WTC11 (cell line): Measurements from ENCODE around the gene LRRN4. TPM values are rescaled to one million over a fixed set of nuclear protein-coding genes. Genes with fewer than 3 reads are reported as not detected.

ENCODE experiments used
- ATAC-seq: fragments of 200-7000 bp; cut with Tn5 transposase; 2 replicates; pipeline ENCODE4 v1.10.0; 2021; ENCODE audit warnings: mild to moderate bottlenecking, moderate library complexity
- CTCF ChIA-PET: fragments of 300-600 bp; sonication (Branson Sonifier 250); formaldehyde crosslinking; loops from one replicate; lab custom pipeline; 2021; ENCODE audit warnings: antibody characterized with exemption; lab: Charles Lee
- POLR2A ChIA-PET: fragments of 350-600 bp; sonication (Branson Sonifier 250); formaldehyde crosslinking; loops from one replicate; lab custom pipeline; 2021; ENCODE audit warnings: antibody characterized with exemption; lab: Charles Lee
- DNase-seq: peaks from one replicate; pipeline ENCODE4 v3.0.0; 2021; ENCODE audit warnings: low spot score
- H3K27ac Mint-ChIP-seq: 2 replicates; pipeline ENCODE4 v1.8.0; 2021; ENCODE audit warnings: mixed read lengths
- H3K27me3 Mint-ChIP-seq: 2 replicates; pipeline ENCODE4 v1.8.0; 2021; ENCODE audit warnings: low read depth, mild to moderate bottlenecking, moderate library complexity, mixed read lengths
- H3K36me3 Mint-ChIP-seq: 2 replicates; pipeline ENCODE4 v1.8.0; 2021; ENCODE audit warnings: mixed read lengths
- H3K4me1 Mint-ChIP-seq: 2 replicates; pipeline ENCODE4 v1.8.0; 2022; ENCODE audit warnings: mixed read lengths
- H3K4me3 Mint-ChIP-seq: 2 replicates; pipeline ENCODE4 v1.8.0; 2021; ENCODE audit warnings: mild to moderate bottlenecking, moderate library complexity, mixed read lengths
- H3K9me3 Mint-ChIP-seq: 2 replicates; pipeline ENCODE4 v1.8.0; 2021; ENCODE audit warnings: mixed read lengths
- ELF4 ChIP-seq: sonication (generic); formaldehyde crosslinking; IDR thresholded peaks from 2 replicates; pipeline ENCODE4 v1.8.1; 2022; ENCODE audit warnings: low read depth, mild to moderate bottlenecking, moderate library complexity, missing genetic modification reagents
- IRF2 ChIP-seq: sonication (generic); formaldehyde crosslinking; IDR thresholded peaks from 2 replicates; pipeline ENCODE4 v1.8.0; 2022; ENCODE audit warnings: low read depth, missing genetic modification reagents, borderline replicate concordance
- JUN ChIP-seq: sonication (generic); formaldehyde crosslinking; IDR thresholded peaks from 2 replicates; pipeline ENCODE4 v1.8.0; 2023; ENCODE audit warnings: mild to moderate bottlenecking, missing genetic modification reagents
- OVOL2 ChIP-seq: fragments of 250-450 bp; sonication (Bioruptor Pico); IDR thresholded peaks from 2 replicates; pipeline ENCODE4 v1.9.0; 2021; ENCODE audit warnings: mild to moderate bottlenecking, borderline replicate concordance
- RORB ChIP-seq: fragments of 250-450 bp; sonication (Bioruptor Pico); IDR thresholded peaks from 2 replicates; pipeline ENCODE4 v1.9.0; 2021; ENCODE audit warnings: mild to moderate bottlenecking
- SMAD4 ChIP-seq: sonication (generic); formaldehyde crosslinking; IDR thresholded peaks from 2 replicates; pipeline ENCODE4 v1.8.0; 2022; ENCODE audit warnings: mild to moderate bottlenecking, missing genetic modification reagents
- ZBTB21 ChIP-seq: sonication (generic); formaldehyde crosslinking; IDR thresholded peaks from 2 replicates; pipeline ENCODE4 v1.8.1; 2023; ENCODE audit warnings: mild to moderate bottlenecking, missing genetic modification reagents, borderline replicate concordance
- ZBTB43 ChIP-seq: sonication (generic); formaldehyde crosslinking; IDR thresholded peaks from 2 replicates; pipeline ENCODE4 v1.8.1; 2023; ENCODE audit warnings: mild to moderate bottlenecking, missing genetic modification reagents
- ZNF232 ChIP-seq: sonication (generic); formaldehyde crosslinking; IDR thresholded peaks from 2 replicates; pipeline ENCODE4 v1.8.0; 2022; ENCODE audit warnings: mild to moderate bottlenecking, missing genetic modification reagents
- ZNF396 ChIP-seq: fragments of 250-450 bp; sonication (Bioruptor Pico); IDR thresholded peaks from 2 replicates; pipeline ENCODE4 v1.8.0; 2021; ENCODE audit warnings: mild to moderate bottlenecking, moderate library complexity, borderline replicate concordance
- ZNF512 ChIP-seq: sonication (generic); formaldehyde crosslinking; IDR thresholded peaks from 2 replicates; pipeline ENCODE4 v1.8.1; 2022; ENCODE audit warnings: missing genetic modification reagents, borderline replicate concordance
- ZNF671 ChIP-seq: fragments of 250-450 bp; sonication (Bioruptor Pico); IDR thresholded peaks from 2 replicates; pipeline ENCODE4 v1.8.0; 2021; ENCODE audit warnings: mild to moderate bottlenecking
- total RNA-seq: library from RNA; stranded (reverse); gene quantifications from 3 replicates; pipeline ENCODE4 v1.2.3, GENCODE V29; 2021
- TF ChIP-seq, protein P1 (sequence below): sonication (generic); formaldehyde crosslinking; IDR thresholded peaks from 2 replicates; pipeline ENCODE4 v1.8.1; 2022; ENCODE audit warnings: low read depth, mild to moderate bottlenecking, moderate library complexity, missing genetic modification reagents, borderline replicate concordance
- TF ChIP-seq, protein P2 (sequence below): sonication (generic); formaldehyde crosslinking; IDR thresholded peaks from 2 replicates; pipeline ENCODE4 v1.8.0; 2023; ENCODE audit warnings: missing genetic modification reagents, mild to moderate bottlenecking, borderline replicate concordance
- TF ChIP-seq, protein P3 (sequence below): sonication (generic); formaldehyde crosslinking; IDR thresholded peaks from 2 replicates; pipeline ENCODE4 v1.8.1; 2023; ENCODE audit warnings: mild to moderate bottlenecking, missing genetic modification reagents

LRRN4 gene
- total RNA-seq, 1 experiment from 2014 or later = 0.48 TPM

- Mint-ChIP-seq H3K27me3 (no peaks in the 10 kb centered on the region), H3K4me1 (no peaks in the 10 kb centered on the region), H3K4me3 (no peak overlapping the region), H3K27ac (no peak overlapping the region), H3K36me3 (no peaks in the 10 kb centered on the region; the same call in 1 of the 2 replicates), H3K9me3 (no peaks in the 10 kb centered on the region)
- TF ChIP-seq ZNF671 (no peak), ELF4 (CRISPR knock-in tag) (no peak), RORB (CRISPR knock-in tag) (no peak)
- CTCF ChIA-PET = no interaction called here
- POLR2A ChIA-PET = no interaction called here
- no peak for DNase-seq
- ATAC-seq = no peak
Observed at GRCh38 chr20:6067763-6068318, 14.0 kb upstream of the LRRN4 start.

GRCh38 chr20:6066582-6066981, 12.7 kb upstream of the LRRN4 start:
- H3K36me3 Mint-ChIP-seq = no peaks in the 10 kb centered on the region

GRCh38 chr20:6061544-6061943, 7.7 kb upstream of the LRRN4 start:
- H3K27ac Mint-ChIP-seq = no peak overlapping the region
- no peak overlapping the region for H3K4me3 Mint-ChIP-seq
- DNase-seq (no peak), ATAC-seq (no peak)
- H3K27me3 Mint-ChIP-seq = peaks cover 13% of the 10 kb centered on the region; the same call in 1 of the 2 replicates
- POLR2A ChIA-PET = no interaction called here
- H3K4me1 Mint-ChIP-seq = peaks cover 2% of the 10 kb centered on the region; the same call in 1 of the 2 replicates
- H3K36me3 Mint-ChIP-seq = no peaks in the 10 kb centered on the region
- CTCF ChIA-PET = interaction anchor here (0.6 kb wide), 1 partner anchor 19 kb away, joined by 3 read pairs; no protein-coding TSS in a partner anchor
- H3K9me3 Mint-ChIP-seq = no peaks in the 10 kb centered on the region
- TF ChIP-seq OVOL2 (CRISPR knock-in tag) = no peak
- no peak for TF ChIP-seq ZBTB21 (CRISPR knock-in tag)
- TF ChIP-seq, protein P1, sequence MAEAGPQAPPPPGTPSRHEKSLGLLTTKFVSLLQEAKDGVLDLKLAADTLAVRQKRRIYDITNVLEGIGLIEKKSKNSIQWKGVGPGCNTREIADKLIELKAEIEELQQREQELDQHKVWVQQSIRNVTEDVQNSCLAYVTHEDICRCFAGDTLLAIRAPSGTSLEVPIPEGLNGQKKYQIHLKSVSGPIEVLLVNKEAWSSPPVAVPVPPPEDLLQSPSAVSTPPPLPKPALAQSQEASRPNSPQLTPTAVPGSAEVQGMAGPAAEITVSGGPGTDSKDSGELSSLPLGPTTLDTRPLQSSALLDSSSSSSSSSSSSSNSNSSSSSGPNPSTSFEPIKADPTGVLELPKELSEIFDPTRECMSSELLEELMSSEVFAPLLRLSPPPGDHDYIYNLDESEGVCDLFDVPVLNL (CRISPR knock-in tag) = no peak
- TF ChIP-seq ZBTB43 (CRISPR knock-in tag) = no peak
- TF ChIP-seq, protein P2, sequence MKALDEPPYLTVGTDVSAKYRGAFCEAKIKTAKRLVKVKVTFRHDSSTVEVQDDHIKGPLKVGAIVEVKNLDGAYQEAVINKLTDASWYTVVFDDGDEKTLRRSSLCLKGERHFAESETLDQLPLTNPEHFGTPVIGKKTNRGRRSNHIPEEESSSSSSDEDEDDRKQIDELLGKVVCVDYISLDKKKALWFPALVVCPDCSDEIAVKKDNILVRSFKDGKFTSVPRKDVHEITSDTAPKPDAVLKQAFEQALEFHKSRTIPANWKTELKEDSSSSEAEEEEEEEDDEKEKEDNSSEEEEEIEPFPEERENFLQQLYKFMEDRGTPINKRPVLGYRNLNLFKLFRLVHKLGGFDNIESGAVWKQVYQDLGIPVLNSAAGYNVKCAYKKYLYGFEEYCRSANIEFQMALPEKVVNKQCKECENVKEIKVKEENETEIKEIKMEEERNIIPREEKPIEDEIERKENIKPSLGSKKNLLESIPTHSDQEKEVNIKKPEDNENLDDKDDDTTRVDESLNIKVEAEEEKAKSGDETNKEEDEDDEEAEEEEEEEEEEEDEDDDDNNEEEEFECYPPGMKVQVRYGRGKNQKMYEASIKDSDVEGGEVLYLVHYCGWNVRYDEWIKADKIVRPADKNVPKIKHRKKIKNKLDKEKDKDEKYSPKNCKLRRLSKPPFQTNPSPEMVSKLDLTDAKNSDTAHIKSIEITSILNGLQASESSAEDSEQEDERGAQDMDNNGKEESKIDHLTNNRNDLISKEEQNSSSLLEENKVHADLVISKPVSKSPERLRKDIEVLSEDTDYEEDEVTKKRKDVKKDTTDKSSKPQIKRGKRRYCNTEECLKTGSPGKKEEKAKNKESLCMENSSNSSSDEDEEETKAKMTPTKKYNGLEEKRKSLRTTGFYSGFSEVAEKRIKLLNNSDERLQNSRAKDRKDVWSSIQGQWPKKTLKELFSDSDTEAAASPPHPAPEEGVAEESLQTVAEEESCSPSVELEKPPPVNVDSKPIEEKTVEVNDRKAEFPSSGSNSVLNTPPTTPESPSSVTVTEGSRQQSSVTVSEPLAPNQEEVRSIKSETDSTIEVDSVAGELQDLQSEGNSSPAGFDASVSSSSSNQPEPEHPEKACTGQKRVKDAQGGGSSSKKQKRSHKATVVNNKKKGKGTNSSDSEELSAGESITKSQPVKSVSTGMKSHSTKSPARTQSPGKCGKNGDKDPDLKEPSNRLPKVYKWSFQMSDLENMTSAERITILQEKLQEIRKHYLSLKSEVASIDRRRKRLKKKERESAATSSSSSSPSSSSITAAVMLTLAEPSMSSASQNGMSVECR (CRISPR knock-in tag) = no peak
- no peak for TF ChIP-seq SMAD4 (CRISPR knock-in tag)
- TF ChIP-seq ZNF671 = no peak
- TF ChIP-seq ZNF396 (CRISPR knock-in tag) = no peak

More at GRCh38 chr20:6066582-6066981, 12.7 kb upstream of the LRRN4 start:
- no peak for TF ChIP-seq ZNF512
- no peak for TF ChIP-seq IRF2 (CRISPR knock-in tag)
- TF ChIP-seq JUN (CRISPR knock-in tag) = no peak
- TF ChIP-seq ZNF232 (CRISPR knock-in tag) = no peak
- no peak for TF ChIP-seq ELF4 (CRISPR knock-in tag)
- TF ChIP-seq, protein P3, sequence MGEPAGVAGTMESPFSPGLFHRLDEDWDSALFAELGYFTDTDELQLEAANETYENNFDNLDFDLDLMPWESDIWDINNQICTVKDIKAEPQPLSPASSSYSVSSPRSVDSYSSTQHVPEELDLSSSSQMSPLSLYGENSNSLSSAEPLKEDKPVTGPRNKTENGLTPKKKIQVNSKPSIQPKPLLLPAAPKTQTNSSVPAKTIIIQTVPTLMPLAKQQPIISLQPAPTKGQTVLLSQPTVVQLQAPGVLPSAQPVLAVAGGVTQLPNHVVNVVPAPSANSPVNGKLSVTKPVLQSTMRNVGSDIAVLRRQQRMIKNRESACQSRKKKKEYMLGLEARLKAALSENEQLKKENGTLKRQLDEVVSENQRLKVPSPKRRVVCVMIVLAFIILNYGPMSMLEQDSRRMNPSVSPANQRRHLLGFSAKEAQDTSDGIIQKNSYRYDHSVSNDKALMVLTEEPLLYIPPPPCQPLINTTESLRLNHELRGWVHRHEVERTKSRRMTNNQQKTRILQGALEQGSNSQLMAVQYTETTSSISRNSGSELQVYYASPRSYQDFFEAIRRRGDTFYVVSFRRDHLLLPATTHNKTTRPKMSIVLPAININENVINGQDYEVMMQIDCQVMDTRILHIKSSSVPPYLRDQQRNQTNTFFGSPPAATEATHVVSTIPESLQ (CRISPR knock-in tag) = no peak
- Mint-ChIP-seq H3K4me1 (no peaks in the 10 kb centered on the region), H3K4me3 (no peak overlapping the region), H3K27me3 (no peaks in the 10 kb centered on the region), H3K9me3 (no peaks in the 10 kb centered on the region), H3K27ac (no peak overlapping the region)
- CTCF ChIA-PET = no interaction called here
- POLR2A ChIA-PET = no interaction called here
- ATAC-seq (no peak), DNase-seq (no peak)
